ENCODE results near the gene HMBS. TPM values are rescaled to one million over a fixed set of nuclear protein-coding genes. Genes with fewer than 3 reads are reported as not detected.

The HMBS gene
- total and polyA plus RNA-seq, 2 of the 8 experiments (the other 6 are each of a cell fraction or from before 2014, with no cell fraction given): 69.3 to 109 TPM

DNA sequence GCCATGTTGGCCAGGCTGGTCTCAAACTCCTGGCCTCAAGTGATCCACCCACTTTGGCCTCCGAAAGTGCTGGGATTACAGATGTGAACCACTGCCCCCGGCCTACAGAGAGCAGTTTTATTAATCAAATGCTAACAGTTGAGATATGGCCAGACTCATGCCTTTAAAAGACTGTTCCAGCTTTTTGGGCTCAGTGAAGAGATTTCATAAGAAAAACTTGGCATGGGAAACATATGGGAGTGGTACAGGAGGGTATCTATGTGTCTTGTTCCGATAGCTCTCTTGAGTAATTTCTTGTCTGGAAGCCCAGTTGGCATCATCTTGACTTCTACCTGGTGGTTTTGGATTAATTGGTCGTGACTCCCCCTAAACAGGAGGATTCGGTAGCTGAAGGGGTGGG, 45.8 kb upstream of the HMBS start:
- peaks cover 0 to 3% (median 1%) of the 10 kb centered on the region in 4 experiments; a peak in 3 of 7 replicates for H3K4me1 ChIP-seq (replicated peaks in 1 of 4; ENCODE audit: control insufficient read depth in 3 of 4, insufficient read depth in 4 of 4, low read length in 3 of 4)
- H3K56ac ChIP-seq (replicated peaks; ENCODE audit: insufficient read length, low read depth, low read length): no peak overlapping the region
- no peak overlapping the region; the same call in 1 of the 2 replicates for H3K18ac ChIP-seq (ENCODE audit: extremely low read depth, low read length)
- H2BK12ac ChIP-seq (ENCODE audit: low read depth, low read length): no peak overlapping the region
- H4K91ac ChIP-seq (replicated peaks; ENCODE audit: insufficient read length, low read length): no peak overlapping the region
- no peak for TF ChIP-seq SRF (IDR thresholded peaks at IDR 0.05; ENCODE audit: low read depth, low read length)
- TF ChIP-seq YY1 (IDR thresholded peaks at IDR 0.05; ENCODE audit: low read depth, low read length): no peak
- TF ChIP-seq CBX5 (IDR thresholded peaks at IDR 0.05; ENCODE audit: low read depth, low read length): no peak
- TF ChIP-seq, protein P1, sequence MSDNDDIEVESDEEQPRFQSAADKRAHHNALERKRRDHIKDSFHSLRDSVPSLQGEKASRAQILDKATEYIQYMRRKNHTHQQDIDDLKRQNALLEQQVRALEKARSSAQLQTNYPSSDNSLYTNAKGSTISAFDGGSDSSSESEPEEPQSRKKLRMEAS (IDR thresholded peaks at IDR 0.05): no peak
- H3K9me3 ChIP-seq (ENCODE audit: insufficient read depth in 2 of 2, low read depth in 1 of 2, low read length in 1 of 2): no peaks in the 10 kb centered on the region
- H4K20me1 ChIP-seq (replicated peaks in 1 of 2; ENCODE audit: control insufficient read depth in 1 of 2, insufficient read depth in 2 of 2, low read length in 2 of 2): no peaks in the 10 kb centered on the region
- H3K79me1 ChIP-seq (ENCODE audit: low read depth, low read length): no peaks in the 10 kb centered on the region
- H3K9ac ChIP-seq (replicated peaks in 1 of 4; ENCODE audit: extremely low read depth in 1 of 4, low read depth in 3 of 4, low read length in 3 of 4): no peak overlapping the region
- WGBS, 2 experiments (ENCODE audit: extremely low coverage in 1 of 2, insufficient coverage in 1 of 2, insufficient read length in 1 of 2, insufficient replicate concordance in 2 of 2, low coverage in 1 of 2, low lambda C conversion rate in 2 of 2, missing lambda C conversion rate in 1 of 2): 90% methylated on average over 5 of the region's 5 CpGs; no CpG with 5 or more reads in 1 of the 2 experiments
- H4K8ac ChIP-seq (ENCODE audit: extremely low read depth, insufficient read depth, low read length): no peak overlapping the region
- H3K4ac ChIP-seq (replicated peaks; ENCODE audit: insufficient read length, low read depth, low read length): no peak overlapping the region
- H3K23me2 ChIP-seq (ENCODE audit: low read depth, low read length): no peaks in the 10 kb centered on the region
- H3K4me3 ChIP-seq (ENCODE audit: extremely low read depth in 1 of 4, insufficient read depth in 2 of 4, low read depth in 3 of 4, low read length in 4 of 4): no peak overlapping the region
- H3K79me2 ChIP-seq (ENCODE audit: control insufficient read depth in 1 of 2, insufficient read depth in 2 of 2, low read length in 2 of 2): no peaks in the 10 kb centered on the region
- ChIA-PET POLR2A (ENCODE audit: partially characterized antibody) (interaction anchor here (1.4 kb wide), 2 partner anchors 9 to 416 kb away, joined by 3 to 6 read pairs; no protein-coding TSS in a partner anchor), CTCF (ENCODE audit: partially characterized antibody) (interaction anchor here (1.1 kb wide), 1 partner anchor 18 kb away, joined by 3 read pairs; no protein-coding TSS in a partner anchor)
- no peak overlapping the region for H2BK5ac ChIP-seq (ENCODE audit: low read depth, low read length)
- no peak overlapping the region for H4K5ac ChIP-seq (ENCODE audit: insufficient read length, low read depth, low read length)
- no peaks in the 10 kb centered on the region for H3K27me3 ChIP-seq (replicated peaks in 1 of 4; ENCODE audit: control insufficient read depth in 3 of 4, extremely low read depth in 1 of 4, insufficient read depth in 3 of 4, low read length in 3 of 4)
- no peak overlapping the region for H2AFZ ChIP-seq (ENCODE audit: low read length)
- H3K36me3 ChIP-seq (ENCODE audit: control insufficient read depth in 2 of 4, insufficient read depth in 4 of 4, low read length in 3 of 4): no peaks in the 10 kb centered on the region
- H3K4me2 ChIP-seq (ENCODE audit: insufficient read depth in 1 of 2, low read depth in 2 of 2, low read length in 2 of 2): no peak overlapping the region
- FAIRE-seq (no peak), DNase-seq (ENCODE audit: low read depth in 1 of 2, low spot score in 2 of 2) (no peak)
- H3K27ac ChIP-seq (ENCODE audit: low read depth, low read length): no peak overlapping the region
- no peak overlapping the region for H3K23ac ChIP-seq (ENCODE audit: insufficient read length)
- no peak overlapping the region for H2AK5ac ChIP-seq (ENCODE audit: low read depth, low read length)
- H2BK20ac ChIP-seq (ENCODE audit: low read length): no peak overlapping the region
- no peak overlapping the region for H2BK120ac ChIP-seq (replicated peaks; ENCODE audit: low read depth, low read length)
- H3K14ac ChIP-seq (ENCODE audit: insufficient read length): no peak overlapping the region
- no peak overlapping the region for H2BK15ac ChIP-seq (ENCODE audit: low read length)
